HG03442 (cell line): ENCODE measurements around the gene VIPR1.

Source experiments
- ATAC-seq: cut with Tn5 transposase; IDR thresholded peaks from one replicate; pipeline ENCODE4 v1.9.1; 2021; ENCODE audit warnings: mild to moderate bottlenecking, moderate library complexity; ENCODE audit not compliant: unreplicated experiment

Gene VIPR1

DNA sequence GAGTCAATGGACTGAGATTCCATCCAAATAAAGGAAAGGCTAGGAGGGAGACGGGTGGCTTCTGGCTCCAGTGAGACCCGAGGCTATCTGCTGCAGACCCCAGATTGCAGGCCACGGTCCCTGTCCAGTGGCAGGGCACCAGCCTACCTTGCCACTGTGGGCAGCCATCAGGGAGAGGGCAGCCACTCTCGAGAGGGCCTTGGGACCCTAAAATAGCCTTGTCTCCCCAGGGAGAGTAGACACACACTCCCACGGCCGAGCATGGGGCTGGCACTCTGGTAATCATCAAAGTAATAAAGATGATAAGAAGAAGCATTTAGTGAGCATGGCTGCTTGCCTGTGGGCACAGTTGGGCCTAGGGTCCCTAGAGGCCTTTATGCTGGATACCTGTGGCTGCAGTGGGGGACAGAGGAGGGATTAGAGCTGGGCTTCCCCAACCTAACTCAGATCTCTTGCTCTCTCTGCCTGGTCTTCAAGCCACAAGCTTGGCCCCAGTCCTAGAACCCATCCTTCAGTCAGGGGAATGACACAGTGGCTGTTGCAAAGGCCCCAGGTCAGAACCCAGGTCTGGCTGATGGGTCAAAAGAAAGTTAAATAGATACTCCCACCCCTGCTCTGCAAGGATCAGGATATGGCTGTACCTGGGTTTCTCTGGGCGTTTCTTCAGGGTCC, 9.2 kb upstream of the VIPR1 start:
- ATAC-seq = no peak

GRCh38 chr3:42493798-42494151, 8.7 kb upstream of the VIPR1 start:
- no peak for ATAC-seq

DNA sequence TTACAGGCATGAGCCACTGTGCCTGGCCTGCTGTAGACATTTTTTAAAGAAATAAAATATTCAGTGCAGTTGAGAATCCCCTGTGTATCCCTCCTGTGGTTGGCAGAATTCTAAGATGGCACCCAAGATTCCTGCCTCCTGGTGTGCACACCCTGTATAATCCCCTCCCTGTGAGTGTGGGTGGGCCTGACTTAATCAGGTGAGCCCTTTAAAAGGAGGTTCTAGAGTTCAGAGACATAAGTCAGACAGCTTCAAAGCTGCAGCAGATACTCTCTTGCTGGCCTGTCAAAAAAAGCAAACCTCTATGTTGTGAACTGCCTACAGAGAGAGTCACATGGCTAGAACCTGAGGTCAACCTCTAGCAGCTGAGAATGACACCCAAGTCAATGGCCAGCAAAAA, 7.0 kb upstream of the VIPR1 start:
- ATAC-seq = no peak

- ATAC-seq = no peak
Observed at GRCh38 chr3:42497009-42497731, 5.3 kb upstream of the VIPR1 start.

- no peak for ATAC-seq
Observed at GRCh38 chr3:42498034-42498433, 4.4 kb upstream of the VIPR1 start.

DNA sequence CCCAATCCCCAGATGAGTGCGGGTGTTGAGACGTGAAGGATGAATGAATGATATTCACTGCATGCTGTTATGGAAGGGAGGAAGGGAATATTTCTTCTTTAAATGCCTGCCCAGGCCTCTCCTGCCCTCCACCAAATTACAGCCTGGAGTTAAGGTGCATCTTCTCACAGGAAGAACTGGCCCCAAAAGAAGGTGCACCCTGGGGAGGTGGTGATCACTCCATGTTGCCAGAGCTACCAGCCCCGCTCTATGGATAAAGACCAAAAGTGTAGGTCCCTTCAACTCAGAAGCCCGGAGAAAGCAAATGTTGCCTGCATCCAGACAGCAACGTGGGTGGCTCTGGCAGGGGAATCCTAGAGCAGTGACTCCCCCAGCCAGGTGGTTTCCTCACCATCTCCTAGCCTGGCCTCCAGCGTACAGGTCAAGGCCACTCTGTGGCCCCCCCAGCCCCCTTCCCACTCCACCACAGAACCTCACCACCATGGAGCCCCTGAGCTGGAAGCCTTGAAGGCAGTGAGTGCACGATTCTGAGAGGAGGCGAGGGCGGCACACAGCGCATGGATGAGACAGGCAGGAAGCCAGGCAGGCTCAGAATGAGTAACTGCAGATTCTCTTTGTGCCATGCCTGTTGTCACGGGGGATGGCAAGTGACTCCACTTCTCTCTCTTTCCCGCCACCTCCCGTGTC, 3.5 kb upstream of the VIPR1 start:
- no peak for ATAC-seq

- ATAC-seq = no peak
Observed at GRCh38 chr3:42499478-42499871, 3.0 kb upstream of the VIPR1 start.

DNA sequence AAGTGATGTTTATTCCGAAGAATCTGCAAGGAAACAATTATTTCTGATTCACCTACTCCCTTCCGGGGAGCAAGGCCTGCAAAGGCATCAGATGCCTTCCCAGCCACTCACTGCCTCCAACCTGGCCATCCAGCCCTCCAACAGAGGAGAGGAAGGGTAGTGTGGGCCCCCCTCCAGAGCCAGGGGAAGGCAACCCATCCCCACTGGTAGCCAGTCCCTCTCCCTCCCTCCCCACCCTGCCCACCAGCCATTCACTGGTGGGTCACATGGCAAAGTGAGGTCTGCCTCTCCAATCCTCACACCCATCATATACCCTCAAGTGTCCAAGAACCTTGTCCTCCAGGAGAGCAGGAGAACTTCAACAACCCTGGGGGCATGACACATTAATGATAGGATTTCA, 2.4 kb upstream of the VIPR1 start:
- ATAC-seq = no peak

- no peak for ATAC-seq
Observed at GRCh38 chr3:42500909-42501308, 1.5 kb upstream of the VIPR1 start.

DNA sequence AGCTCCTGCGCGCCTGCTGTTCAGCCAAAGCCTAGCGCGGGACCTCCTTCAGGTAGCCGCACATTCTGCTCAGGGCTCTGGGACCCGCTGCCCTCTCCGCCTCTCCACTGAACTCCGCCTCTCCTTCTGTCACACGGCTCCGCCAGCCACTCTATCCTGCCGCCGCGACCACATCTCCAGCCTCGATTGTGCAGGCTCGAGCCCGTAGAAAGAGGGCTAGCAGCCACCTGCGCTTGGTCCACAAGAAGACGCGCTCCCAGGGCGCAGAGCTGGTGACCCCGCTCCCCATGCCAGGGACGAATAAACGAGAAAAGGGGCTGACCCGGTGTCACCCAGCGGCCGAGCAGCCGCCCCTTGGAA, 1.1 kb upstream of the VIPR1 start:
- ATAC-seq = no peak

- no peak for ATAC-seq
Observed at GRCh38 chr3:42501681-42502428, 588 bp upstream of the VIPR1 start.

GRCh38 chr3:42503251-42503924, 945 bp downstream of the VIPR1 start:
- no peak for ATAC-seq

DNA sequence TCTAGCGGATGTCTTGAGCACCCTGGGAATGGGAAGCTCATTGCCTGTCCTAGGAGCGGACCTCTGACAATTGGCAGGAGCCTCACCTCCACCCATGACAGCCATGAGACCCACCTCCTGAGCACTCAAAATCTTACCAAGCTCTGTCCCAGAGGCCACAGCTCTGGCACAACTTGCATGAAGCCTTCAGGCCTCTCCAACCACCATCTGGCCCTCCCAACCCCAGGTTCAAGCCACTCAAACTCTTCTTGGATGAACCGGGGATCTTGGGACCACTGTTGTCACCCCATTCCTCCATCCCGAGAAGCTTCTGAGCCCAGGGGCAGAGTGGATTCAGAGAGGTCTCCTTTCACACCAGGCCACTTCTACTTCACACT, 1.5 kb downstream of the VIPR1 start:
- no peak for ATAC-seq

- no peak for ATAC-seq
Observed at GRCh38 chr3:42504334-42505127, 2.1 kb downstream of the VIPR1 start.

- ATAC-seq = no peak
Observed at GRCh38 chr3:42505128-42505848, 2.8 kb downstream of the VIPR1 start.

- ATAC-seq = no peak
Observed at GRCh38 chr3:42505849-42506410, 3.5 kb downstream of the VIPR1 start.

- no peak for ATAC-seq
Observed at GRCh38 chr3:42507252-42507651, 4.8 kb downstream of the VIPR1 start.

DNA sequence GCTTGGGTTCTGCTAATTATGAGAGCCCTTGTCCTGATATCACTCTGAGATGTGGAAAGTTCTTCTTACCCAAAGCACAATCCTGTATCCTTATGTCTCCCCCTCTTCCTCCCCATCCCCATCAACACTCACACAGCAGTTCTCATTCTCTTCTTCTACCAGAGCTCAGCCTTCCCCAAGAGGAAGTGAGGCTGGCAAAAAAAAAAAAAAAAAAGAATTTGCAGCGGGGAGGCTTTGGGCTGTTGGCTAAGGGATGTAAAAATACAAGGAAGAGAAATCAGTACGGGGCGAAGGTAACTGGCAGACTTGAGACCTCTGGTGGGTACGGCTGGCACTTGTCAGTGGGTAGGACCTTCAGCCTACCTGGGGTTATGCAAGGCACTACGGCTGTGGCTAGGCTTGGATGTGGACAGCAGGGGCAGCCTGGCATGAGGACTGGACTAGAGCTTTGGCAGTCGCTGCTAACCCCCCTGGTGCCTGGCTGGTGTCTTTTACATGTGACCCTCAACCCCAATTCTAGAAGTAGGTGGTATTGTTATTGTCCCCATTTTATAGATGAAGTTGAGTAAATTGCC, 5.4 kb downstream of the VIPR1 start:
- no peak for ATAC-seq

- ATAC-seq = no peak
Observed at GRCh38 chr3:42508562-42508961, 6.1 kb downstream of the VIPR1 start.
